ENCODE results near the gene RGS4.

Gene RGS4

DNA sequence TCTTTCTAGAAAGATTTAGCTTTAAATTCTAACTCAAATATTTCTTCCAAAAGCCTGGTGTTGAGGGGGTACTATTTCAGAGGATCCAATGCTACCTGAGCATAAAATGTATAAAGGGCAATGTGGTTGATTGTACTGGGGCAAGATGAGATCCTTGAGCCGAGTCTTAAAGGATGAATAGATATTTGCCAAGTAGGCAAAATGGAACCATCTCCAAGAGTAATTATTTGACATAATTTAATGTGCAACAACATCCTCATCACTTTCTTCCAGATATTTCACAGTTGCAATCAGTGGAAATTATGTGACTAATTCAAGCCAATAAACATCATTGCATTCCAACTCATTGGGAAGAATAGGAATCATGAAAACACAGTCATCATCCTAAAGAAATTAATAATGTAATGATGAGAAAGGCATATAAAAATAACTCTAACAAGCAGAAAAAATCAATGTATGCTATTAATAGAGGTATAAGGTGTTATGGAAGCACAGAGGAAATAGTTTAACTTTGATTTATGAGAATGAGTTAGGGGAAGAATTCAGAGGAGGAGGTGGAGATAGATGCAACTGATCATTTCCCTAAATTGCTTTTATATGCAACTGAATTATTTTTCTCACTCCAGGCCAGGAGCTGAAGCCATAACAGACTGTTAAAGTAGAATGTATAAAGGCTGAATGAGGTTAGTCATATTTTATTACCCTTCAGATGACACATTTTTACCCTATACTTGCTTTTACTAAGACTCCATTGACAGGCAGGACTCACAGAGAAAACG lies 30.0 kb upstream of the RGS4 start:
- in situ Hi-C loops (cut with MboI; ENCODE audit: low sequenced_read_pairs, unreplicated experiment): no loop called here
- DNase-seq (ENCODE audit: low spot score): no peak
- TF ChIP-seq CTCF (IDR thresholded peaks at IDR 0.05; ENCODE audit: borderline replicate concordance, control extremely low read depth, extremely low read depth, insufficient read depth, missing control alignments): no peak

GRCh38 chr1:163039707-163040093 lies 29.5 kb upstream of the RGS4 start:
- in situ Hi-C loops (cut with MboI; ENCODE audit: low sequenced_read_pairs, unreplicated experiment): no loop called here
- no peak for TF ChIP-seq CTCF (IDR thresholded peaks at IDR 0.05; ENCODE audit: borderline replicate concordance, control extremely low read depth, extremely low read depth, insufficient read depth, missing control alignments)
- DNase-seq (ENCODE audit: low spot score): no peak

GRCh38 chr1:163046071-163046470 lies 23.1 kb upstream of the RGS4 start:
- DNase-seq (ENCODE audit: low spot score): no peak
- no peak for TF ChIP-seq CTCF (IDR thresholded peaks at IDR 0.05; ENCODE audit: borderline replicate concordance, control extremely low read depth, extremely low read depth, insufficient read depth, missing control alignments)
- in situ Hi-C loops (cut with MboI; ENCODE audit: low sequenced_read_pairs, unreplicated experiment): no loop called here

GRCh38 chr1:163047951-163048659 lies 21.1 kb upstream of the RGS4 start:
- TF ChIP-seq CTCF (IDR thresholded peaks at IDR 0.05; ENCODE audit: borderline replicate concordance, control extremely low read depth, extremely low read depth, insufficient read depth, missing control alignments): no peak
- in situ Hi-C loops (cut with MboI; ENCODE audit: low sequenced_read_pairs, unreplicated experiment): no loop called here
- no peak for DNase-seq (ENCODE audit: low spot score)

DNA sequence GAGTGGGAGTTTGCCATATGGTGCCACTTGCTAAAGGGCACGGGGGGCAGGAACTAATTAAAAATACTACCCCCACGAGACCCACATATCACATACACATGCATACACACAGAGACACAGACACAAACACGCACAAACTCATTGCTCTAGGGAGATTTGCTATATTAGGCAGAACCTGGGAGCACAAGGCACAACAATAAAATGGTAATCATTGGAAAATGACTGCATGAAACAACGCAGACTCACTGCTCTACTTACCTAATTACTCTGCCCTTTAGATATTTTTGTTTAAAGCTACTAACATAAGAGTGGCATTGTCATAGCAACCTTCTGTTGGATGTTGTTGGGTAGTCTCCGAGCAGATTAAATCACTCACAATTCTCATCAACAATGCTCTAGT lies 20.3 kb upstream of the RGS4 start:
- no peak for TF ChIP-seq CTCF (IDR thresholded peaks at IDR 0.05; ENCODE audit: borderline replicate concordance, control extremely low read depth, extremely low read depth, insufficient read depth, missing control alignments)
- DNase-seq (ENCODE audit: low spot score): no peak

GRCh38 chr1:163049296-163049695 lies 19.9 kb upstream of the RGS4 start:
- TF ChIP-seq CTCF (IDR thresholded peaks at IDR 0.05; ENCODE audit: borderline replicate concordance, control extremely low read depth, extremely low read depth, insufficient read depth, missing control alignments): no peak
- DNase-seq (ENCODE audit: low spot score): no peak
- in situ Hi-C loops (cut with MboI; ENCODE audit: low sequenced_read_pairs, unreplicated experiment): no loop called here

More for the DNA sequence above, 20.3 kb upstream of the RGS4 start:
- in situ Hi-C loops (cut with MboI; ENCODE audit: low sequenced_read_pairs, unreplicated experiment): no loop called here

All from GM13976 (cell line).